GM12878 (cell line): Measurements from ENCODE around the gene SV2B. TPM values are rescaled to one million over a fixed set of nuclear protein-coding genes. Genes with fewer than 3 reads are reported as not detected.

Source experiments
- ATAC-seq: fragments of 200-7000 bp; cut with Tn5 transposase; 3 replicates; pipeline ENCODE4 v1.9.1; 2020; ENCODE audit warnings: mild to moderate bottlenecking, moderate library complexity
- BruUV-seq: library from RNA; stranded (reverse); fragments of 400-500 nt; replicated peaks from 2 replicates; lab custom pipeline; 2021; lab: Mats Ljungman, UMichigan
- CTCF ChIA-PET: fragments of 300-600 bp; sonication (Branson Sonifier 250); formaldehyde crosslinking; extraction: SDS; loops from one replicate; lab custom pipeline; 2021; ENCODE audit warnings: inconsistent platforms; lab: Yijun Ruan, JAX
- POLR2A ChIA-PET: fragments of 350-600 bp; formaldehyde crosslinking; extraction: SDS; loops from one replicate; lab custom pipeline; 2021; ENCODE audit warnings: inconsistent platforms; lab: Charles Lee
- RAD21 ChIA-PET: fragments of 300-600 bp; sonication (Branson Sonifier 250); formaldehyde crosslinking; loops from one replicate; lab custom pipeline; 2023; ENCODE audit warnings: antibody characterized with exemption; ENCODE audit not compliant: unreplicated experiment; lab: Charles Lee
- SMC1A ChIA-PET: fragments of 300-600 bp; sonication (Branson Sonifier 250); formaldehyde crosslinking; loops from one replicate; lab custom pipeline; 2023; ENCODE audit not compliant: unreplicated experiment, uncharacterized antibody; lab: Charles Lee
- DNase-seq: peaks from one replicate; pipeline ENCODE4 v3.0.0-alpha.2; 2011; ENCODE audit warnings: low read depth, low spot score
- FAIRE-seq: peaks from 3 replicates; lab custom pipeline; 2011; peaks lifted over from hg19 to GRCh38; lab: Jason Lieb, UNC
- H2AFZ ChIP-seq: 2 replicates; pipeline ENCODE4 v1.6.0; 2011; ENCODE audit warnings: low read depth, low read length, control low read depth; ENCODE audit not compliant: control insufficient read depth
- H3K27ac ChIP-seq: 2 replicates; pipeline ENCODE4 v1.5.1; 2011; ENCODE audit warnings: control low read depth; ENCODE audit not compliant: control insufficient read depth, insufficient read depth
- H3K27me3 ChIP-seq, 2 experiments: replicated peaks in 1 of 2; 2 replicates each; pipeline versions ENCODE4 v1.6.0 to v1.6.1; 2011; ENCODE audit warnings: low read length in 1 of 2; ENCODE audit not compliant: control insufficient read depth in 2 of 2, insufficient read depth in 2 of 2
- H3K36me3 ChIP-seq, 2 experiments: 2 replicates each; pipeline ENCODE4 v1.5.1; 2011; ENCODE audit warnings: low read length in 1 of 2; ENCODE audit not compliant: control insufficient read depth in 2 of 2, insufficient read depth in 2 of 2
- H3K4me1 ChIP-seq: 2 replicates; pipeline ENCODE4 v1.6.1; 2011; ENCODE audit warnings: mild to moderate bottlenecking, low read length, moderate library complexity, mixed read lengths; ENCODE audit not compliant: control insufficient read depth, insufficient read depth
- H3K4me2 ChIP-seq: 2 replicates; pipeline ENCODE4 v1.6.0; 2011; ENCODE audit warnings: control low read depth; ENCODE audit not compliant: control insufficient read depth, insufficient read depth
- H3K4me3 ChIP-seq: fragments of 200-600 bp; sonication (generic); 2 replicates; pipeline ENCODE4 v1.5.1; 2016
- H3K79me2 ChIP-seq: 2 replicates; pipeline ENCODE4 v1.6.0; 2011; ENCODE audit warnings: low read length; ENCODE audit not compliant: control insufficient read depth, insufficient read depth
- H3K9ac ChIP-seq: 2 replicates; pipeline ENCODE4 v1.8.0; 2011; ENCODE audit warnings: low read length, control low read depth, mixed read lengths; ENCODE audit not compliant: control insufficient read depth, insufficient read depth
- H3K9me3 ChIP-seq: replicated peaks from 3 replicates; pipeline ENCODE4 v1.5.1; 2011; ENCODE audit warnings: mild to moderate bottlenecking, low read length; ENCODE audit not compliant: control insufficient read depth, insufficient read depth
- H4K20me1 ChIP-seq: 2 replicates; pipeline ENCODE4 v1.6.0; 2011; ENCODE audit not compliant: control insufficient read depth, insufficient read depth
- JUNB ChIP-seq: IDR thresholded peaks from 2 replicates; pipeline ENCODE4 v1.6.1; 2016; ENCODE audit warnings: antibody characterized with exemption, mild to moderate bottlenecking
- MTA2 ChIP-seq: fragments of 450-650 bp; IDR thresholded peaks from 2 replicates; pipeline ENCODE4 v1.6.1; 2016; ENCODE audit warnings: low read depth, mild to moderate bottlenecking, moderate library complexity
- NR2C1 ChIP-seq: fragments of 450-650 bp; IDR thresholded peaks from 2 replicates; pipeline ENCODE4 v1.6.1; 2017; ENCODE audit warnings: antibody characterized with exemption, mild to moderate bottlenecking, moderate library complexity
- TCF3 ChIP-seq: IDR thresholded peaks from 2 replicates; pipeline ENCODE4 v1.6.1; 2012; ENCODE audit warnings: low read depth, mild to moderate bottlenecking, low read length, borderline replicate concordance; ENCODE audit not compliant: insufficient read depth
- WRNIP1 ChIP-seq: IDR thresholded peaks from 2 replicates; pipeline ENCODE4 v1.6.1; 2011; ENCODE audit warnings: low read depth, low read length, improper control_type of control experiment, borderline replicate concordance
- WGBS: methylation state at CpG from one replicate; pipeline ENCODE4 v1.1.6; 2016; ENCODE audit warnings: low lambda C conversion rate; ENCODE audit not compliant: insufficient replicate concordance, insufficient coverage; ENCODE audit errors: missing lambda C conversion rate; 5-methylcytosine and 5-hydroxymethylcytosine counted together
- in situ Hi-C: fragments of 300-500 bp; cut with MboI; formaldehyde crosslinking; loops from 9 replicates; pipeline ENCODE4 v1.14.3; 2018; ENCODE audit warnings: mixed read lengths
- intact Hi-C: fragments of 100-400 bp; cut with micrococcal nuclease; formaldehyde crosslinking; loops from one replicate; pipeline ENCODE4 v1.14.2; 2022; ENCODE audit not compliant: unreplicated experiment
- polyA plus RNA-seq, 11 experiments: library from polyadenylated mRNA; depleted of rRNA in 4 of 11; unstranded in 6 of 11; stranded (reverse) in 5 of 11; fragments of >200 nt; fragmentation: Nextera tagmentation in 4 of 11; fragmentation: Illumina TruSeq in 1 of 11; extraction: Ambion mirVana in 4 of 11; extraction: Trizol in 1 of 11; gene quantifications; 1 replicate in 1 of 11; 2 replicates in 10 of 11; pipeline versions ENCODE4 v1.2.1 to v1.2.3, GENCODE V29; 2011 to 2016; ENCODE audit warnings: inconsistent platforms in 2 of 11, missing spikeins in 2 of 11, low read depth in 1 of 11
- total RNA-seq, 4 experiments: library from RNA; depleted of rRNA in 3 of 4; stranded (reverse); fragments of >200 nt in 3 of 4; fragmentation: Illumina TruSeq in 1 of 4; extraction: Trizol in 1 of 4; gene quantifications; 2 replicates each; pipeline versions ENCODE4 v1.2.1 to v1.2.3, GENCODE V29; 2013 to 2021

The SV2B gene
- total and polyA plus RNA-seq, 10 of the 15 experiments (the other 5 are each of a cell fraction or from before 2014, with no cell fraction given), result 0.03 to 1.7 (median 1.3) TPM

GRCh38 chr15:91264651-91265351 lies 164.7 kb downstream of the SV2B start (continued):
- TF ChIP-seq WRNIP1, result no peak
- no peak for TF ChIP-seq TCF3
- no peak for TF ChIP-seq NR2C1
- TF ChIP-seq JUNB, result no peak

- no peaks in the 10 kb centered on the region for H3K4me1 ChIP-seq
- H4K20me1 ChIP-seq, result no peaks in the 10 kb centered on the region
- no peak for FAIRE-seq
- no peak overlapping the region for H2AFZ ChIP-seq
- ATAC-seq, result no peak
- in situ Hi-C loops, result no loop called here
- DNase-seq, result no peak
- no peak overlapping the region for H3K9ac ChIP-seq
- POLR2A ChIA-PET, result no interaction called here
- no peak overlapping the region for H3K4me3 ChIP-seq
- no TSS peak for BruUV-seq
- SMC1A ChIA-PET, result no interaction called here
- H3K36me3 ChIP-seq, result no peaks in the 10 kb centered on the region
- no peaks in the 10 kb centered on the region for H3K9me3 ChIP-seq
- no peaks in the 10 kb centered on the region for H3K79me2 ChIP-seq
- H3K27ac ChIP-seq, result no peak overlapping the region
- H3K27me3 ChIP-seq, result peaks cover 0 to 3% of the 10 kb centered on the region in 2 experiments; a peak in 3 of 4 replicates
- TF ChIP-seq WRNIP1 (no peak), MTA2 (no peak)
- RAD21 ChIA-PET, result no interaction called here
- intact Hi-C loops, result no loop called here
- H3K4me2 ChIP-seq, result no peak overlapping the region
- CTCF ChIA-PET, result interaction anchor here (1.3 kb wide), 1 partner anchor 232 kb away, joined by 3 read pairs; no protein-coding TSS in a partner anchor
- 56% methylated on average over 4 of the region's 4 CpGs for WGBS
Observed at GRCh38 chr15:91265416-91265940, 165.4 kb downstream of the SV2B start.
